Fibroblast of skin of back (primary cell): ENCODE results near the gene MRPL40.
"Not testable (repeated sequence)": the region's sequence is repeated elsewhere in the genome, so short reads cannot be mapped to it uniquely, and the experiment has no call there.

ENCODE experiments used
- DNase-seq: peaks from one replicate; pipeline ENCODE4 v3.0.0-alpha.2; 2013

MRPL40 gene

GRCh38 chr22:19407649-19408606 is 24.4 kb upstream of the MRPL40 start:
- no peak for DNase-seq

GRCh38 chr22:19410941-19411689 is 21.2 kb upstream of the MRPL40 start:
- no peak for DNase-seq

GRCh38 chr22:19411690-19412045 is 20.7 kb upstream of the MRPL40 start:
- DNase-seq: no peak

GRCh38 chr22:19412478-19412877 is 19.9 kb upstream of the MRPL40 start:
- DNase-seq: no peak

GRCh38 chr22:19412923-19413322 is 19.4 kb upstream of the MRPL40 start:
- DNase-seq: no peak

- DNase-seq: no peak
Observed at GRCh38 chr22:19419086-19419463, 13.3 kb upstream of the MRPL40 start.

- no peak for DNase-seq
Observed at GRCh38 chr22:19419464-19420178, 12.7 kb upstream of the MRPL40 start.

- no peak for DNase-seq
Observed at GRCh38 chr22:19420321-19420720, 12.0 kb upstream of the MRPL40 start.

GRCh38 chr22:19422440-19423301 is 9.7 kb upstream of the MRPL40 start:
- no peak for DNase-seq

GRCh38 chr22:19424186-19424500 is 8.2 kb upstream of the MRPL40 start:
- DNase-seq: no peak

- DNase-seq: peak; percentile 56
Observed at GRCh38 chr22:19429950-19430889, 2.1 kb upstream of the MRPL40 start.

GRCh38 chr22:19430890-19431541 is 1.3 kb upstream of the MRPL40 start:
- peak; percentile 33 for DNase-seq

GRCh38 chr22:19431649-19432132 is 654 bp upstream of the MRPL40 start, which contains the start of gene HIRA:
TSS of gene HIRA (minus strand) at chr22:19431733. CDS start at chr22:19431476, 257 bp downstream.
- peak; percentile 76 for DNase-seq

- DNase-seq: no peak
Observed at GRCh38 chr22:19434401-19434800, 2.1 kb downstream of the MRPL40 start.

GRCh38 chr22:19434829-19435580 is 2.7 kb downstream of the MRPL40 start:
- DNase-seq: no peak

- not testable (repeated sequence) for DNase-seq
Observed at GRCh38 chr22:19436444-19437161, 4.3 kb downstream of the MRPL40 start.

- no peak for DNase-seq
Observed at GRCh38 chr22:19438298-19438697, 6.0 kb downstream of the MRPL40 start.

- no peak for DNase-seq
Observed at GRCh38 chr22:19440411-19441195, 8.3 kb downstream of the MRPL40 start.
